PC-9 (cell line): Measurements from ENCODE around the gene NBEA.

Source experiments
- CTCF ChIP-seq: fragments of 200-600 bp; sonication (generic); conservative IDR thresholded peaks from 2 replicates; pipeline ENCODE4 v1.6.1; 2017; ENCODE audit warnings: mixed run types, antibody characterized with exemption, mild to moderate bottlenecking, moderate library complexity
- EZH2 ChIP-seq: fragments of 200-600 bp; sonication (generic); IDR thresholded peaks from 2 replicates; pipeline ENCODE4 v1.8.0; 2017; ENCODE audit warnings: antibody characterized with exemption, low read depth

DNA sequence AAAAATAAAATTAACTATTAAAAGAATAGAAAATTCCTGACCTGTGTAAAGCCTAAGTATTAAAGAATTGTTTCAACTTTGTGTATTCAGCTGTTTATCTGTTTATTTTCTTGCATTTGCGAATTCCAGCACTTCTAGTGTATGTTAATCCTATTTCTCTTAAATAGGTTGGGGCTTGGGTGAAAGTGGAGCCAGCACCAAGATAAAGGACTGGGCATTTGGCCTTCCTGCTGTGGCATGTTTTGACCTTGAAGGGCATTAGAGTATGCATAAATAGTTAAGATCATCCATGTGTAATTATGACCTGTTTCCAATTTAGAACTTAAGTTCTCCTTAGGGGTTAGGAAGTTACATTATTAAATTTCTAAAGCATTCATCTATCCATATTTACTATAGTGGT lies 151.3 kb downstream of the NBEA start:
- TF ChIP-seq CTCF, result no peak
- TF ChIP-seq EZH2, result no peak
